Duodenal mucosa (tissue), 2 donors: ENCODE results near the gene NSFL1C.
A peak's percentile ranks its signal among the peaks of the same experiment; 100 is the strongest.

Source experiments
- H3K27ac ChIP-seq: one replicate; pipeline ENCODE4 v1.7.0; 2013; ENCODE audit warnings: low read depth, low read length
- H3K27me3 ChIP-seq, 2 donors: one replicate each; pipeline ENCODE4 v1.7.0; 2013; ENCODE audit warnings: low read length in 2 of 2, control low read depth in 1 of 2; ENCODE audit not compliant: insufficient read depth in 2 of 2, control insufficient read depth in 1 of 2
- H3K36me3 ChIP-seq, 2 donors: one replicate each; pipeline ENCODE4 v1.7.0; 2013; ENCODE audit warnings: low read length in 2 of 2, control low read depth in 1 of 2; ENCODE audit not compliant: insufficient read depth in 2 of 2, control insufficient read depth in 1 of 2
- H3K4me1 ChIP-seq, 2 donors: one replicate each; pipeline ENCODE4 v1.7.0; 2013; ENCODE audit warnings: low read length in 2 of 2, control low read depth in 1 of 2; ENCODE audit not compliant: insufficient read depth in 2 of 2, control insufficient read depth in 1 of 2
- H3K4me3 ChIP-seq, 2 donors: one replicate each; pipeline ENCODE4 v1.7.0; 2013; ENCODE audit warnings: low read length in 2 of 2, low read depth in 1 of 2
- H3K9ac ChIP-seq, 2 donors: one replicate each; pipeline ENCODE4 v1.7.0; 2013; ENCODE audit warnings: low read length in 2 of 2, low read depth in 1 of 2
- H3K9me3 ChIP-seq, 2 donors: one replicate each; pipeline ENCODE4 v1.7.0; 2013; ENCODE audit warnings: low read length in 2 of 2, control low read depth in 1 of 2; ENCODE audit not compliant: control insufficient read depth in 1 of 2

NSFL1C gene

DNA sequence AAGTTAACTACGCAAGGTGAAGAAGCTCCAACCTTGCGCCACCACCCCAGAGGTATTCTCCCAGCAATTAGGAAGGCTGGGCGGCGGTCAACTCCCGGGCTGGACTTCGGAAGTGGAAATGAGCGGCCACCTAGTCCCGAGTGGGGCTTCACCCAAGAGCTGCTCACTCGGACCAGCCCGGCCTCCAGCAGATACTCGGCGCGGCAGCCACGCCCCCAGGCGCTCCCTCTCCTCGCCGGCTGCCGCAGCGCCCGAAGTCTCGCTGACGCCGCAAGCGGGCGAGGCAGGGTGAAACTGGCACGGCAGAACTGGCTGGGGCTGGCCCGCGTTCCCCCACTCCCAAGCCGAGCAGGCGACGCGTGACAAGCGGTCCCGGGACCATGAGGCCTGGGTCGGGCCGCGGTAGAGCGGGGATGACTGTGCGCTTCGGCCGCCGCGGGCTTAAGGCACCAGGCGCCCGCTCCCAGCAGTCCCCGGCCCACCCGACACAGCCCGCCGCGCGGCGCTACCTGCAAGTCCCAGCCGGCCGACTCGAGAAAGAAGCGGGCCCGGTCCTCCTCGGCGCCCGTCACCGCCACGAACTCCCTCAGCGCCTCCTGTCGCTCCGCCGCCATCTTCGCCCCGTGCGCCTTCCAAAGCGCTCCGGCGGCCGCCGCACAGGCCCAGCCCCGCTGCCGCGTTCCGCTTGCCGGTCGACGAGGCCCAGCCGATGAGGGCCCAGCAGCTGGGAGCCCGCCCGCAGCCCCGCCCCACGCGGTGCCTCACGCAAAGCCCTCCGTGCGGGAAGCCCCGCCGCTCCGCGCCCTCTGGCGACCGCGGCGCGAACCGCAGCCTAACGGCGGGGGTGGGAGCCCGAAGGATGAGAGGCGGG is at the start of gene NSFL1C:
Gene NSFL1C, minus strand, starts transcription at position 639 of the 871 bp plus-strand sequence. Its CDS starts 25 bp downstream, at position 614.
- Histone ChIP-seq H3K9ac (peak within 1 kb of the TSS; percentile 70 to 77), H3K9me3 (no peaks in the 10 kb centered on the region), H3K4me3 (peak within 1 kb of the TSS; percentile 84 to 88), H3K36me3 (peaks cover 6 to 26% of the 10 kb centered on the region in 2 donors), H3K4me1 (peaks cover 48 to 49% of the 10 kb centered on the region in 2 donors), H3K27ac (peak within 1 kb of the TSS; percentile 85), H3K27me3 (no peaks in the 10 kb centered on the region)

GRCh38 chr20:1513801-1514200 is 47.2 kb upstream of the NSFL1C start:
- Histone ChIP-seq H3K4me1 (no peaks in the 10 kb centered on the region), H3K9ac (no peak overlapping the region), H3K36me3 (no peaks in the 10 kb centered on the region), H3K27ac (no peak overlapping the region), H3K9me3 (no peaks in the 10 kb centered on the region), H3K27me3 (peaks cover 6 to 8% of the 10 kb centered on the region in 2 donors), H3K4me3 (no peak overlapping the region)

- Histone ChIP-seq H3K27ac (no peak overlapping the region), H3K9ac (no peak overlapping the region), H3K4me1 (no peaks in the 10 kb centered on the region), H3K27me3 (peaks cover 3 to 8% of the 10 kb centered on the region in 2 donors), H3K9me3 (no peaks in the 10 kb centered on the region), H3K36me3 (no peaks in the 10 kb centered on the region), H3K4me3 (no peak overlapping the region)
Measured at GRCh38 chr20:1509237-1509636, 42.6 kb upstream of the NSFL1C start.

GRCh38 chr20:1508574-1508973 is 41.9 kb upstream of the NSFL1C start:
- Histone ChIP-seq H3K27me3 (peaks cover 3 to 8% of the 10 kb centered on the region in 2 donors), H3K4me1 (no peaks in the 10 kb centered on the region), H3K9ac (no peak overlapping the region), H3K9me3 (no peaks in the 10 kb centered on the region), H3K4me3 (no peak overlapping the region), H3K27ac (no peak overlapping the region), H3K36me3 (no peaks in the 10 kb centered on the region)

- no peaks in the 10 kb centered on the region for H3K4me1 ChIP-seq
Measured at GRCh38 chr20:1507276-1507675, 40.6 kb upstream of the NSFL1C start.

GRCh38 chr20:1505871-1506270 is 39.2 kb upstream of the NSFL1C start:
- Histone ChIP-seq H3K36me3 (no peaks in the 10 kb centered on the region), H3K4me1 (no peaks in the 10 kb centered on the region), H3K27ac (no peak overlapping the region), H3K4me3 (no peak overlapping the region), H3K9me3 (no peaks in the 10 kb centered on the region), H3K9ac (no peak overlapping the region), H3K27me3 (peaks cover 3% of the 10 kb centered on the region in 2 donors)

More at GRCh38 chr20:1507276-1507675, 40.6 kb upstream of the NSFL1C start:
- H3K27me3 ChIP-seq = peaks cover 3 to 8% of the 10 kb centered on the region in 2 donors
- H3K27ac ChIP-seq = no peak overlapping the region
- H3K36me3 ChIP-seq = no peaks in the 10 kb centered on the region
- H3K9ac ChIP-seq = no peak overlapping the region
- H3K4me3 ChIP-seq = no peak overlapping the region
- no peaks in the 10 kb centered on the region for H3K9me3 ChIP-seq

DNA sequence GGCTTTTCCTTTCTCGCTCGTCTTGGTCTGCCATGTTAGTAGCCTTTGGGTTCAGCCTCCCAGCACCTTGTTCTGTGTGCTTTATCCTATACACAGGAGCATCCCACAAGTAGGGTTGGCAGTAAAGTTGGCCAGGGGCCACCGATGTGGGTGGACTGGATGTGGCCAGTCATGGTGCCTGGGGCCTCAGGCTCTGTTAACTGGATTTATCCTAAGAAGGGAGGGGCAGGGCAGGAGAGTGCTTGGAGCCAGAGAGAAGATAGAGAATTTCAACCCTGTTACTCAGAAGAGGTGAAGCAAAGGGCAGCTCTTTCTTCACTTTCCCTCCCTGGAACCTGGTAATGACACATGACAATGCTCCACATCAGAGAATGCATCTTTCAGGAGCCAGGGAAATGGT is 38.7 kb upstream of the NSFL1C start:
- no peaks in the 10 kb centered on the region for H3K36me3 ChIP-seq
- no peak overlapping the region for H3K27ac ChIP-seq
- no peak overlapping the region for H3K9ac ChIP-seq
- H3K4me1 ChIP-seq = no peaks in the 10 kb centered on the region
- no peak overlapping the region for H3K4me3 ChIP-seq
- peaks cover 3% of the 10 kb centered on the region in 2 donors for H3K27me3 ChIP-seq
- no peaks in the 10 kb centered on the region for H3K9me3 ChIP-seq

GRCh38 chr20:1503564-1504227 is 37.0 kb upstream of the NSFL1C start:
- no peak overlapping the region for H3K4me3 ChIP-seq
- H3K27me3 ChIP-seq = peaks cover 0 to 3% of the 10 kb centered on the region in 2 donors
- H3K9me3 ChIP-seq = no peaks in the 10 kb centered on the region
- H3K4me1 ChIP-seq = no peaks in the 10 kb centered on the region
- no peak overlapping the region for H3K9ac ChIP-seq
- no peak overlapping the region for H3K27ac ChIP-seq
- H3K36me3 ChIP-seq = no peaks in the 10 kb centered on the region

- H3K27me3 ChIP-seq = peaks cover 0 to 3% of the 10 kb centered on the region in 2 donors
Measured at GRCh38 chr20:1500496-1500895, 33.8 kb upstream of the NSFL1C start.

More at GRCh38 chr20:1500496-1500895, 33.8 kb upstream of the NSFL1C start:
- H3K9ac ChIP-seq = no peak overlapping the region
- H3K4me3 ChIP-seq = no peak overlapping the region
- no peak overlapping the region for H3K27ac ChIP-seq
- H3K36me3 ChIP-seq = no peaks in the 10 kb centered on the region
- no peaks in the 10 kb centered on the region for H3K9me3 ChIP-seq
- no peaks in the 10 kb centered on the region for H3K4me1 ChIP-seq
